22Rv1 (cell line): ENCODE results near the gene STRN4.

Experiments
- ZFX ChIP-seq: fragments of 450-650 bp; IDR thresholded peaks from 2 replicates; pipeline ENCODE4 v1.6.1; 2017; ENCODE audit warnings: antibody characterized with exemption, borderline replicate concordance
- TF ChIP-seq, protein P1 (sequence below): fragments of 450-650 bp; IDR thresholded peaks from 2 replicates; pipeline ENCODE4 v1.5.1; 2017; ENCODE audit warnings: mild to moderate bottlenecking

DNA sequence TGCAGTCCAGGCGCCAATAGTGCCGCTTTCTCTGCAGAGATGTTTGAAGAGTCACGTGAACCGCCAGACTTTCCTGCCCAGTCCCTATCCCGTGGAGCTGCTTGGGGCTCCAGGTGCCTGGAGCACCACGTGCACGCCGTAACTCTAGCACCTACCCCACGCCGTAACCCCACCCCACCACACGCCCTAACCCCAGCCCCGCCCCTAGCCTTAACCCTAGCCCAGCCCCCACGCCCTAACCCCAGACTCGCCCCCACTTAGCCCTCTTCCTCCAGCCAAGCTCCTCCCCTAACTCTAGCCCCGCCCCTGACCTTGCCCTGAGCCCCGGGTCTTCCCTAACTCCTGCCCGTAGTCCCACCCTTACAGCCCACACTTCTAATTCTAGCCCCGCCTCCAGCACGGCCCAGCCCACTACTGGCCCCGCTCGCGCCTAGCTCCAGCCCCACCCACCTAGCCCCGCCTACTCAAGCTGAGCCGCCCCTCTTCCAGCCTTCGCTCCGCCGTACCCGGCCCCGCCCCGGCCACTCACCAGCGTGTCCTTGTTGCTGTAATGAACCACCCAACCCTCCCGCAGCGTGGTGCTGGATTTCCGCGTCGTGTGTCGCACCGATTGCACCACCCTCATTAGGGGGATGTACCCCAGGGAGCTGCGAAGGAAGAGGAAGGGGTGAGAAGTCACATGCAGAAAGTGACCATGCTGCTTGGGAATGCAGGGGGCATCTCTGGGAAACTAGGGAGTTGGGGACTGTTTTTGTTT is 48.9 kb downstream of the STRN4 start:
- TF ChIP-seq, protein P1, sequence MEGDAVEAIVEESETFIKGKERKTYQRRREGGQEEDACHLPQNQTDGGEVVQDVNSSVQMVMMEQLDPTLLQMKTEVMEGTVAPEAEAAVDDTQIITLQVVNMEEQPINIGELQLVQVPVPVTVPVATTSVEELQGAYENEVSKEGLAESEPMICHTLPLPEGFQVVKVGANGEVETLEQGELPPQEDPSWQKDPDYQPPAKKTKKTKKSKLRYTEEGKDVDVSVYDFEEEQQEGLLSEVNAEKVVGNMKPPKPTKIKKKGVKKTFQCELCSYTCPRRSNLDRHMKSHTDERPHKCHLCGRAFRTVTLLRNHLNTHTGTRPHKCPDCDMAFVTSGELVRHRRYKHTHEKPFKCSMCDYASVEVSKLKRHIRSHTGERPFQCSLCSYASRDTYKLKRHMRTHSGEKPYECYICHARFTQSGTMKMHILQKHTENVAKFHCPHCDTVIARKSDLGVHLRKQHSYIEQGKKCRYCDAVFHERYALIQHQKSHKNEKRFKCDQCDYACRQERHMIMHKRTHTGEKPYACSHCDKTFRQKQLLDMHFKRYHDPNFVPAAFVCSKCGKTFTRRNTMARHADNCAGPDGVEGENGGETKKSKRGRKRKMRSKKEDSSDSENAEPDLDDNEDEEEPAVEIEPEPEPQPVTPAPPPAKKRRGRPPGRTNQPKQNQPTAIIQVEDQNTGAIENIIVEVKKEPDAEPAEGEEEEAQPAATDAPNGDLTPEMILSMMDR = no peak
- no peak for TF ChIP-seq ZFX
